Measurements from ENCODE around the gene RASGRP2.

GRCh38 chr11:64686466-64687170, 57.3 kb downstream of the RASGRP2 start:
- TF ChIP-seq, protein P1, sequence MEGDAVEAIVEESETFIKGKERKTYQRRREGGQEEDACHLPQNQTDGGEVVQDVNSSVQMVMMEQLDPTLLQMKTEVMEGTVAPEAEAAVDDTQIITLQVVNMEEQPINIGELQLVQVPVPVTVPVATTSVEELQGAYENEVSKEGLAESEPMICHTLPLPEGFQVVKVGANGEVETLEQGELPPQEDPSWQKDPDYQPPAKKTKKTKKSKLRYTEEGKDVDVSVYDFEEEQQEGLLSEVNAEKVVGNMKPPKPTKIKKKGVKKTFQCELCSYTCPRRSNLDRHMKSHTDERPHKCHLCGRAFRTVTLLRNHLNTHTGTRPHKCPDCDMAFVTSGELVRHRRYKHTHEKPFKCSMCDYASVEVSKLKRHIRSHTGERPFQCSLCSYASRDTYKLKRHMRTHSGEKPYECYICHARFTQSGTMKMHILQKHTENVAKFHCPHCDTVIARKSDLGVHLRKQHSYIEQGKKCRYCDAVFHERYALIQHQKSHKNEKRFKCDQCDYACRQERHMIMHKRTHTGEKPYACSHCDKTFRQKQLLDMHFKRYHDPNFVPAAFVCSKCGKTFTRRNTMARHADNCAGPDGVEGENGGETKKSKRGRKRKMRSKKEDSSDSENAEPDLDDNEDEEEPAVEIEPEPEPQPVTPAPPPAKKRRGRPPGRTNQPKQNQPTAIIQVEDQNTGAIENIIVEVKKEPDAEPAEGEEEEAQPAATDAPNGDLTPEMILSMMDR (IDR thresholded peaks at IDR 0.05): no peak
- no peak for TF ChIP-seq POLR2A (IDR thresholded peaks at IDR 0.05)
